Karpas-422 (cell line): ENCODE measurements around the gene FREY1. TPM values are rescaled to one million over a fixed set of nuclear protein-coding genes. Genes with fewer than 3 reads are reported as not detected.
A peak's percentile ranks its signal among the peaks of the same experiment; 100 is the strongest.

Experiments
- DNase-seq: peaks from one replicate; pipeline ENCODE4 v3.0.0-alpha.2; 2015
- H2AFZ ChIP-seq: fragments of 200-600 bp; sonication (generic); 2 replicates; pipeline ENCODE4 v1.6.1; 2014; ENCODE audit warnings: antibody characterized with exemption, low read length, mixed read lengths
- H3K27ac ChIP-seq: fragments of 200-600 bp; sonication (generic); 2 replicates; pipeline ENCODE4 v1.5.1; 2014; ENCODE audit warnings: mild to moderate bottlenecking, low read length, moderate library complexity
- H3K27me3 ChIP-seq: fragments of 200-600 bp; sonication (generic); 2 replicates; pipeline ENCODE4 v1.6.1; 2014; ENCODE audit warnings: low read length, mixed read lengths
- H3K36me3 ChIP-seq: fragments of 200-600 bp; sonication (generic); 2 replicates; pipeline ENCODE4 v1.6.1; 2014; ENCODE audit warnings: low read length, mixed read lengths; ENCODE audit not compliant: insufficient read depth
- H3K4me1 ChIP-seq: fragments of 200-600 bp; sonication (generic); 2 replicates; pipeline ENCODE4 v1.6.1; 2014; ENCODE audit warnings: mild to moderate bottlenecking, low read length, mixed read lengths
- H3K4me2 ChIP-seq: fragments of 200-600 bp; sonication (generic); 2 replicates; pipeline ENCODE4 v1.6.1; 2014; ENCODE audit warnings: low read length, low read depth, mild to moderate bottlenecking; ENCODE audit not compliant: poor library complexity, severe bottlenecking
- H3K4me3 ChIP-seq: fragments of 200-600 bp; sonication (generic); 2 replicates; pipeline ENCODE4 v1.5.1; 2014; ENCODE audit warnings: mild to moderate bottlenecking, antibody characterized with exemption, low read length, mixed read lengths
- H3K79me2 ChIP-seq: fragments of 200-600 bp; sonication (generic); 2 replicates; pipeline ENCODE4 v1.6.1; 2014; ENCODE audit warnings: mild to moderate bottlenecking, low read length, mixed read lengths
- H3K9ac ChIP-seq: fragments of 200-600 bp; sonication (generic); 2 replicates; pipeline ENCODE4 v1.6.0; 2014; ENCODE audit warnings: low read length
- H3K9me2 ChIP-seq: fragments of 200-600 bp; sonication (generic), shearing (Covaris generic); replicated peaks from 2 replicates; pipeline ENCODE4 v1.6.0; 2014; ENCODE audit warnings: mild to moderate bottlenecking, low read length, moderate library complexity; ENCODE audit not compliant: insufficient read depth
- H3K9me3 ChIP-seq: fragments of 300-700, 200-600 bp; sonication (generic); 2 replicates; pipeline ENCODE4 v1.6.1; 2014; ENCODE audit warnings: low read length, mixed read lengths
- H4K20me1 ChIP-seq: fragments of 200-600 bp; sonication (generic); 2 replicates; pipeline ENCODE4 v1.6.1; 2014; ENCODE audit warnings: mild to moderate bottlenecking, antibody characterized with exemption, low read length, low read depth; ENCODE audit not compliant: insufficient read depth
- total RNA-seq: library from RNA; depleted of rRNA; stranded (reverse); fragments of >200 nt; shearing (Covaris generic); gene quantifications from 2 replicates; pipeline ENCODE4 v1.2.3, GENCODE V29; 2014; ENCODE audit warnings: low replicate concordance

FREY1 gene
- total RNA-seq, 1 experiment from 2014 or later = 2.3 TPM

DNA sequence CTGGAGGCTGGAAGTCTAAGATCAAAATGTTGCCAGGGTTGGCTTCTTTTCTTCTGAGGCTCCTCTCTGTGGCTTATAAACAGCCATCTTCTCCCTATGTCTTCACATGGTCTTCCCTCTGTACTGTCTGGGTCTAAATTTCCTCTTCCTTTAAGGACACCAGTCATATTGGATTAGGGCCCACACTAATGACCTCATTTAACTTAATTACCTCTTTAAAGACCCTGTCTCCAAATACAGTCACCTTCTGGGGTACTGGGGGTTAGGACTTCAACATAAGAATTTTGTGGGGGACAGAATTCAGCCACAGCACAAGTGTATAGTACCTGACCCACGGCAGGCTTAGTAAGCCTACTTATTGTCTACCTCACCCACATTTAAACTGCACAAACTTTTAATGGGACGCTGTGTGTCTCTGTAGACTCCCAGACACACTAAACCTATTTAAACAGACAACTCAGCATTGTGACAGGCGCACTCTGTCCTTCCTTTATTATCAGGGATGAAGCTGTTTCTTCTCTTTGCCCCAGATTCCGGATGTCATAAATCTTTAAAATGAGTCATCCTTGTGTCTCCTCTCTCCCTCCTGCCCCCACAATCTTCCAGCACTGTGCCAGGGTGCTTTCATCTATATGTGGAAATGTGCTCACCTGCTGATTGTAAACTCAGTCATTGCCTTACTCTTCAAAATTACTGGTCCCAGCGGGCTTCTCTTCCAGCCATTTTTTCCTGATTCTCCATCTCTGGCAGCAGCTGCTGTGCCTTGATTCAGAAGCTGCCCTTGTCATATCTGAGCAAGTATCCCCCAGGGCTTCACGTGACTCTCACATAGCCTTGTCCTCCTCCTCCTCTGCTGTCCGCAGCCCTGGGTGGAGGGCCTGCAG lies 27.0 kb downstream of the FREY1 start:
- Histone ChIP-seq H3K9ac (no peak overlapping the region), H3K27me3 (no peaks in the 10 kb centered on the region), H3K79me2 (no peaks in the 10 kb centered on the region), H3K9me3 (no peaks in the 10 kb centered on the region), H3K4me2 (no peak overlapping the region), H3K27ac (no peak overlapping the region), H2AFZ (no peak overlapping the region), H3K9me2 (no peaks in the 10 kb centered on the region), H3K36me3 (peaks cover 4% of the 10 kb centered on the region), H3K4me3 (no peak overlapping the region), H3K4me1 (peaks cover 12% of the 10 kb centered on the region), H4K20me1 (peaks cover 3% of the 10 kb centered on the region; the same call in 1 of the 2 replicates)
- DNase-seq = no peak

DNA sequence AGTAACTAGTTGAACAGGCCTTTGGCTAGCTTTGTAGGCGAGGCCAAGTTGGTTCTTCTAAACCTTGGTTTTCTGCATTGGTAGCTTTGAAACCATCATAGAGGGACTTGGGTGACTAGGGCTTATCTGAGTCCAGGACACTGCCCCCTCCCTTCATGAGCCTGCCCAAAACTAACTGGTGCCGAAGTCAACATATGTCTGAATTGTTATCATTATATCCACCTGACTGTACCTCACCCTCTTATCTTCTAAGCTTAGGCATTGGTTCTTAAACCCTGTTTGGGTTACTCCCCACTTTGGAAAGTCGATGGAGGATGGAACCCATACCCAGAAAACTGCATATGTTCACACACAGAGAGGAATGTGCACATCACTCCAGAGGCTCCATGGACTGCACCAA lies 29.2 kb downstream of the FREY1 start:
- H3K9me2 ChIP-seq = no peaks in the 10 kb centered on the region
- no peaks in the 10 kb centered on the region for H3K79me2 ChIP-seq
- H3K9ac ChIP-seq = no peak overlapping the region
- H3K27ac ChIP-seq = no peak overlapping the region
- DNase-seq = no peak
- H3K27me3 ChIP-seq = no peaks in the 10 kb centered on the region
- no peak overlapping the region for H3K4me2 ChIP-seq
- H3K4me3 ChIP-seq = no peak overlapping the region
- H2AFZ ChIP-seq = no peak overlapping the region
- H4K20me1 ChIP-seq = no peaks in the 10 kb centered on the region
- H3K4me1 ChIP-seq = peaks cover 17% of the 10 kb centered on the region
- H3K36me3 ChIP-seq = peaks cover 11% of the 10 kb centered on the region
- no peaks in the 10 kb centered on the region for H3K9me3 ChIP-seq

- Histone ChIP-seq H3K27ac (no peak overlapping the region), H2AFZ (no peak overlapping the region), H3K9me3 (no peaks in the 10 kb centered on the region), H3K9ac (no peak overlapping the region), H3K36me3 (peaks cover 11% of the 10 kb centered on the region), H3K9me2 (no peaks in the 10 kb centered on the region), H3K4me3 (no peak overlapping the region), H3K27me3 (no peaks in the 10 kb centered on the region), H4K20me1 (no peaks in the 10 kb centered on the region), H3K79me2 (no peaks in the 10 kb centered on the region), H3K4me2 (no peak overlapping the region), H3K4me1 (peaks cover 18% of the 10 kb centered on the region)
- no peak for DNase-seq
Observed at GRCh38 chr11:45877221-45877620, 29.9 kb downstream of the FREY1 start.

- H3K9me2 ChIP-seq = no peaks in the 10 kb centered on the region
- DNase-seq = no peak
- no peak overlapping the region for H3K4me3 ChIP-seq
- H3K79me2 ChIP-seq = no peaks in the 10 kb centered on the region
- no peak overlapping the region for H3K27ac ChIP-seq
- no peaks in the 10 kb centered on the region for H3K9me3 ChIP-seq
- peaks cover 18% of the 10 kb centered on the region for H3K4me1 ChIP-seq
- H4K20me1 ChIP-seq = no peaks in the 10 kb centered on the region
- no peak overlapping the region for H3K9ac ChIP-seq
- peaks cover 13% of the 10 kb centered on the region for H3K36me3 ChIP-seq
- no peaks in the 10 kb centered on the region for H3K27me3 ChIP-seq
- H2AFZ ChIP-seq = no peak overlapping the region
- no peak overlapping the region for H3K4me2 ChIP-seq
Observed at GRCh38 chr11:45876401-45876800, 30.7 kb downstream of the FREY1 start.

DNA sequence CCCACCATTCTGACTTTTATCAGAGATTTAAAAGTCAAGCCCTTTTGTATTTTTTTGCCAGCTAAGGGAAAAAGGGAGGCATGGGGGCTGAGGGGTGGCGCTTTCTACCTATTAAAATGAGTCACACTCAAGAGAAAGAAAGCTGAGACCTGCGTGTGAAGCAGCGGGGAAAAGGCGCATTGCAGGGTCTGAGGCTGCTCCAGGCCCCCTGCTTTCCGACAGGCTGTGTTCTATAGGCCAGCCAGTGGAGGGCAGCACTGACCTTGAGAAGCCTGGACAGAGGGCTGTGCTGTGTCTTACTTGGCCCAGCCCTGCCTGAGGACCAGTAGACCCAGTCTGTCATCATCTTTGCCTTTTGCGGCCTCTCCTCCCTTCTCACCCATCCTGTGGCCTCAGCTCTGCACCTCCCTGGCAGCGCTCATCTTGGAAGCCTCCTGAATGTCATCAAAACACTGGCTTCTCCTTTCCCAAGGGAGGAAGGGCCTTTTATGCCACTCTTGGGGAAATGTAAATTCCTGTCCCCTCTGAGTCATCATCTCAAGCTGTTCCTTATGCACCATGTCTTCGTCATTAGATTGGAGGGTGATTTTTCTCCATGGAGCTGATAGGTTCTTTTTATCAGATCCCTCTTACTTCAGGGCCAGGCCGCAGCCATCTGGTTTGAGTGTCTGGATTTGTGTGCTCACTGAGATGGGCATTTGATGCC lies 34.3 kb downstream of the FREY1 start:
- Histone ChIP-seq H3K27me3 (no peaks in the 10 kb centered on the region), H4K20me1 (no peaks in the 10 kb centered on the region), H2AFZ (no peak overlapping the region), H3K4me2 (no peak overlapping the region), H3K4me3 (no peak overlapping the region), H3K4me1 (peaks cover 18% of the 10 kb centered on the region), H3K9ac (no peak overlapping the region), H3K9me2 (no peaks in the 10 kb centered on the region), H3K9me3 (no peaks in the 10 kb centered on the region), H3K36me3 (peaks cover 10% of the 10 kb centered on the region; the same call in 1 of the 2 replicates), H3K79me2 (no peaks in the 10 kb centered on the region), H3K27ac (no peak overlapping the region)
- peak; percentile 81 for DNase-seq

DNA sequence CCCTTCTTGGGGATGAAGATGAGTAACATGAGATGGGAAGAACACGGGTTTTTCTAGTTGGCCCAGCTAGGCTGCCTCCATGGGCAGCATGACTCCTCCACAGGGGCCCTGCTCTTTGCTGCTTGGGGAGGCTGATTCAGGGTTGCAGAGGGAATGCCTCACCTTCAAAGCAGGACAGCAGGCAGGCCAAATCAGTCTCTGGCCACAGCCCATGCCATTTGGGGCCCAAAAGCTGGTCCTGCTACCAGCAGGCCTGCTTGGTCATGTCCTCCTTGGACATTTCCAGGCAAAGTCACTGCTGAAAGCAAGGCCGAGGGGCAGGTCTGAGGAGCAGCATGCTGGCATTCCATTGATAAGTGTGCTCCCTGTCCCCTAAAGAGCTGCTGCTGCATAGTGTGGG lies 35.4 kb downstream of the FREY1 start:
- DNase-seq = no peak
- Histone ChIP-seq H3K9ac (no peak overlapping the region), H2AFZ (no peak overlapping the region), H4K20me1 (no peaks in the 10 kb centered on the region), H3K27me3 (no peaks in the 10 kb centered on the region), H3K27ac (no peak overlapping the region), H3K4me3 (no peak overlapping the region), H3K79me2 (no peaks in the 10 kb centered on the region), H3K9me2 (no peaks in the 10 kb centered on the region), H3K9me3 (no peaks in the 10 kb centered on the region), H3K36me3 (peaks cover 10% of the 10 kb centered on the region; the same call in 1 of the 2 replicates), H3K4me2 (no peak overlapping the region), H3K4me1 (peaks cover 18% of the 10 kb centered on the region)

GRCh38 chr11:45870706-45871105 lies 36.4 kb downstream of the FREY1 start:
- Histone ChIP-seq H3K9me2 (no peaks in the 10 kb centered on the region), H3K27me3 (no peaks in the 10 kb centered on the region)

GRCh38 chr11:45869551-45869950 lies 37.5 kb downstream of the FREY1 start:
- H4K20me1 ChIP-seq = no peaks in the 10 kb centered on the region
- H3K27ac ChIP-seq = no peak overlapping the region
- no peak overlapping the region for H2AFZ ChIP-seq
- no peak overlapping the region for H3K9ac ChIP-seq
- DNase-seq = no peak
- H3K36me3 ChIP-seq = peaks cover 10% of the 10 kb centered on the region; the same call in 1 of the 2 replicates
- H3K79me2 ChIP-seq = no peaks in the 10 kb centered on the region
- no peaks in the 10 kb centered on the region for H3K9me3 ChIP-seq
- H3K4me3 ChIP-seq = no peak overlapping the region
- no peaks in the 10 kb centered on the region for H3K27me3 ChIP-seq
- 0 out of 2 replicates have a peak, but pooled peaks cover 3% of the 10 kb centered on the region for H3K4me1 ChIP-seq
- no peak overlapping the region for H3K4me2 ChIP-seq
- H3K9me2 ChIP-seq = no peaks in the 10 kb centered on the region

More at GRCh38 chr11:45870706-45871105, 36.4 kb downstream of the FREY1 start:
- Histone ChIP-seq H3K9ac (no peak overlapping the region), H4K20me1 (no peaks in the 10 kb centered on the region), H2AFZ (no peak overlapping the region), H3K27ac (no peak overlapping the region), H3K79me2 (no peaks in the 10 kb centered on the region), H3K36me3 (peaks cover 10% of the 10 kb centered on the region; the same call in 1 of the 2 replicates), H3K4me1 (peaks cover 13% of the 10 kb centered on the region), H3K9me3 (no peaks in the 10 kb centered on the region), H3K4me3 (no peak overlapping the region), H3K4me2 (no peak overlapping the region)
- no peak for DNase-seq
